Measurements from ENCODE around the gene FAM135A.
"Not testable (repeated sequence)": the region's sequence is repeated elsewhere in the genome, so short reads cannot be mapped to it uniquely, and the experiment has no call there.

FAM135A gene

GRCh38 chr6:70470016-70470415 is 56.7 kb downstream of the FAM135A start:
- DNase-seq = no peak

- not testable (repeated sequence) for DNase-seq
These were observed 57.2 kb downstream of the FAM135A start for GRCh38 chr6:70470510-70470909.

- DNase-seq = no peak
These were observed 61.4 kb downstream of the FAM135A start for GRCh38 chr6:70474751-70475150.

- no peak for DNase-seq
These were observed 65.9 kb downstream of the FAM135A start for GRCh38 chr6:70479236-70479635.

- not testable (repeated sequence) for DNase-seq
These were observed 73.3 kb downstream of the FAM135A start for GRCh38 chr6:70486638-70487037.

GRCh38 chr6:70489364-70489763 is 76.1 kb downstream of the FAM135A start:
- no peak for DNase-seq

- DNase-seq = no peak
These were observed 81.5 kb downstream of the FAM135A start for GRCh38 chr6:70494833-70495232.

GRCh38 chr6:70495790-70496189 is 82.5 kb downstream of the FAM135A start:
- not testable (repeated sequence) for DNase-seq

- DNase-seq = no peak
These were observed 89.2 kb downstream of the FAM135A start for GRCh38 chr6:70502484-70502883.

- DNase-seq = no peak
These were observed 90.6 kb downstream of the FAM135A start for GRCh38 chr6:70503813-70504465.

GRCh38 chr6:70506321-70506720 is 93.0 kb downstream of the FAM135A start:
- DNase-seq = no peak

GRCh38 chr6:70507161-70507560 is 93.9 kb downstream of the FAM135A start:
- no peak for DNase-seq

GRCh38 chr6:70508953-70509352 is 95.6 kb downstream of the FAM135A start:
- DNase-seq = no peak

- no peak for DNase-seq
These were observed 97.3 kb downstream of the FAM135A start for GRCh38 chr6:70510600-70510999.

- DNase-seq = no peak
These were observed 105.4 kb downstream of the FAM135A start for GRCh38 chr6:70518723-70519122.

- peak; percentile 16 for DNase-seq
These were observed 107.3 kb downstream of the FAM135A start for GRCh38 chr6:70520575-70520974.

GRCh38 chr6:70524721-70525286 is 111.5 kb downstream of the FAM135A start:
- no peak for DNase-seq

- DNase-seq = no peak
These were observed 113.9 kb downstream of the FAM135A start for GRCh38 chr6:70527071-70527737.

GRCh38 chr6:70530023-70530422 is 116.7 kb downstream of the FAM135A start:
- no peak for DNase-seq

- no peak for DNase-seq
These were observed 117.8 kb downstream of the FAM135A start for GRCh38 chr6:70531133-70531532.

- DNase-seq = no peak
These were observed 124.0 kb downstream of the FAM135A start for GRCh38 chr6:70537266-70537665.

- no peak for DNase-seq
These were observed 125.1 kb downstream of the FAM135A start for GRCh38 chr6:70538376-70538775.

GRCh38 chr6:70547313-70547712 is 134.0 kb downstream of the FAM135A start:
- DNase-seq = peak; percentile 9

- no peak for DNase-seq
These were observed 134.6 kb downstream of the FAM135A start for GRCh38 chr6:70547905-70548304.

All from CD4-positive, alpha-beta T cell treated with Interleukin-4 for 4 hours (primary cell).